Muscle layer of colon (tissue), 2 donors: ENCODE measurements around the gene TRHDE.

Source experiments
- H3K27ac ChIP-seq: one replicate; pipeline ENCODE4 v1.7.0; 2013; ENCODE audit warnings: low read depth, mild to moderate bottlenecking, low read length, moderate library complexity
- H3K27me3 ChIP-seq, 2 donors: one replicate each; pipeline ENCODE4 v1.7.0; 2013; ENCODE audit warnings: low read length in 2 of 2, mild to moderate bottlenecking in 2 of 2; ENCODE audit not compliant: insufficient read depth in 2 of 2, control insufficient read depth in 1 of 2
- H3K36me3 ChIP-seq: one replicate; pipeline ENCODE4 v1.7.0; 2013; ENCODE audit warnings: mild to moderate bottlenecking, low read length; ENCODE audit not compliant: insufficient read depth
- H3K4me1 ChIP-seq: one replicate; pipeline ENCODE4 v1.7.0; 2013; ENCODE audit warnings: mild to moderate bottlenecking, low read length; ENCODE audit not compliant: insufficient read depth
- H3K4me3 ChIP-seq, 2 donors: one replicate each; pipeline ENCODE4 v1.7.0; 2013; ENCODE audit warnings: low read length in 2 of 2, low read depth in 1 of 2, mild to moderate bottlenecking in 1 of 2, moderate library complexity in 1 of 2
- H3K9ac ChIP-seq: one replicate; pipeline ENCODE4 v1.7.0; 2013; ENCODE audit warnings: low read length
- H3K9me3 ChIP-seq: one replicate; pipeline ENCODE4 v1.7.0; 2013; ENCODE audit warnings: mild to moderate bottlenecking, low read length
- donor health status: abdominal sarcoma.
- donor health status: Adenocarcinoma of cecum.

TRHDE gene

GRCh38 chr12:72476301-72476700 is 204.1 kb downstream of the TRHDE start:
- no peaks in the 10 kb centered on the region for H3K9me3 ChIP-seq
- H3K4me1 ChIP-seq = no peaks in the 10 kb centered on the region
- H3K9ac ChIP-seq = no peak overlapping the region
- H3K36me3 ChIP-seq = no peaks in the 10 kb centered on the region
- H3K27me3 ChIP-seq = no peaks in the 10 kb centered on the region
- no peak overlapping the region for H3K4me3 ChIP-seq
- no peak overlapping the region for H3K27ac ChIP-seq

GRCh38 chr12:72485017-72485701 is 213.0 kb downstream of the TRHDE start:
- Histone ChIP-seq H3K4me3 (no peak overlapping the region), H3K9ac (no peak overlapping the region), H3K36me3 (no peaks in the 10 kb centered on the region), H3K27me3 (no peaks in the 10 kb centered on the region), H3K27ac (no peak overlapping the region), H3K9me3 (no peaks in the 10 kb centered on the region), H3K4me1 (no peaks in the 10 kb centered on the region)

- Histone ChIP-seq H3K9me3 (no peaks in the 10 kb centered on the region), H3K9ac (no peak overlapping the region), H3K4me3 (no peak overlapping the region), H3K27ac (no peak overlapping the region), H3K4me1 (no peaks in the 10 kb centered on the region), H3K36me3 (no peaks in the 10 kb centered on the region), H3K27me3 (no peaks in the 10 kb centered on the region)
These were observed 219.3 kb downstream of the TRHDE start for GRCh38 chr12:72491426-72491825.

- H3K4me3 ChIP-seq = no peak overlapping the region
- H3K36me3 ChIP-seq = no peaks in the 10 kb centered on the region
- no peaks in the 10 kb centered on the region for H3K4me1 ChIP-seq
- no peaks in the 10 kb centered on the region for H3K27me3 ChIP-seq
- no peak overlapping the region for H3K27ac ChIP-seq
- no peak overlapping the region for H3K9ac ChIP-seq
- H3K9me3 ChIP-seq = no peaks in the 10 kb centered on the region
These were observed 221.2 kb downstream of the TRHDE start for GRCh38 chr12:72493407-72493806.

- H3K27me3 ChIP-seq = no peaks in the 10 kb centered on the region
- H3K36me3 ChIP-seq = no peaks in the 10 kb centered on the region
- H3K4me1 ChIP-seq = no peaks in the 10 kb centered on the region
- H3K27ac ChIP-seq = no peak overlapping the region
- H3K9ac ChIP-seq = no peak overlapping the region
- H3K9me3 ChIP-seq = no peaks in the 10 kb centered on the region
- H3K4me3 ChIP-seq = no peak overlapping the region
These were observed 226.2 kb downstream of the TRHDE start for GRCh38 chr12:72498354-72498753.

GRCh38 chr12:72499244-72499643 is 227.1 kb downstream of the TRHDE start:
- Histone ChIP-seq H3K36me3 (no peaks in the 10 kb centered on the region), H3K27me3 (no peaks in the 10 kb centered on the region), H3K4me3 (no peak overlapping the region), H3K9ac (no peak overlapping the region), H3K9me3 (no peaks in the 10 kb centered on the region), H3K27ac (no peak overlapping the region), H3K4me1 (no peaks in the 10 kb centered on the region)

GRCh38 chr12:72502546-72502945 is 230.4 kb downstream of the TRHDE start:
- no peak overlapping the region for H3K9ac ChIP-seq
- no peaks in the 10 kb centered on the region for H3K9me3 ChIP-seq
- no peak overlapping the region for H3K4me3 ChIP-seq
- no peaks in the 10 kb centered on the region for H3K4me1 ChIP-seq
- no peaks in the 10 kb centered on the region for H3K27me3 ChIP-seq
- no peak overlapping the region for H3K27ac ChIP-seq
- H3K36me3 ChIP-seq = no peaks in the 10 kb centered on the region

GRCh38 chr12:72505227-72505626 is 233.1 kb downstream of the TRHDE start:
- Histone ChIP-seq H3K9me3 (no peaks in the 10 kb centered on the region), H3K9ac (no peak overlapping the region), H3K27ac (no peak overlapping the region), H3K27me3 (no peaks in the 10 kb centered on the region), H3K4me3 (no peak overlapping the region), H3K36me3 (no peaks in the 10 kb centered on the region), H3K4me1 (no peaks in the 10 kb centered on the region)

GRCh38 chr12:72509891-72510290 is 237.7 kb downstream of the TRHDE start:
- Histone ChIP-seq H3K9me3 (no peaks in the 10 kb centered on the region), H3K36me3 (no peaks in the 10 kb centered on the region), H3K4me3 (no peak overlapping the region), H3K27ac (no peak overlapping the region), H3K9ac (no peak overlapping the region), H3K4me1 (no peaks in the 10 kb centered on the region), H3K27me3 (no peaks in the 10 kb centered on the region)

- no peaks in the 10 kb centered on the region for H3K4me1 ChIP-seq
- H3K27me3 ChIP-seq = no peaks in the 10 kb centered on the region
- H3K27ac ChIP-seq = no peak overlapping the region
- H3K9me3 ChIP-seq = no peaks in the 10 kb centered on the region
- no peak overlapping the region for H3K4me3 ChIP-seq
- no peak overlapping the region for H3K9ac ChIP-seq
- H3K36me3 ChIP-seq = no peaks in the 10 kb centered on the region
These were observed 238.6 kb downstream of the TRHDE start for GRCh38 chr12:72510772-72511171.

GRCh38 chr12:72511498-72511897 is 239.3 kb downstream of the TRHDE start:
- Histone ChIP-seq H3K27me3 (no peaks in the 10 kb centered on the region), H3K9me3 (no peaks in the 10 kb centered on the region), H3K9ac (no peak overlapping the region), H3K27ac (no peak overlapping the region), H3K4me3 (no peak overlapping the region), H3K36me3 (no peaks in the 10 kb centered on the region), H3K4me1 (no peaks in the 10 kb centered on the region)

- no peak overlapping the region for H3K4me3 ChIP-seq
These were observed 239.7 kb downstream of the TRHDE start for GRCh38 chr12:72511906-72512305.

More at GRCh38 chr12:72511906-72512305, 239.7 kb downstream of the TRHDE start:
- Histone ChIP-seq H3K27me3 (no peaks in the 10 kb centered on the region), H3K9ac (no peak overlapping the region), H3K9me3 (no peaks in the 10 kb centered on the region), H3K4me1 (no peaks in the 10 kb centered on the region), H3K27ac (no peak overlapping the region), H3K36me3 (no peaks in the 10 kb centered on the region)
